Glutamatergic neuron (in vitro differentiated cells): Measurements from ENCODE around the gene GPR75. TPM values are rescaled to one million over a fixed set of nuclear protein-coding genes. Genes with fewer than 3 reads are reported as not detected.

Experiments
- DNase-seq: peaks from one replicate; pipeline ENCODE4 v3.0.0; 2022
- H3K27ac Mint-ChIP-seq: one replicate; pipeline ENCODE4 v1.8.0; 2020; ENCODE audit warnings: mild to moderate bottlenecking, mixed read lengths, inconsistent platforms; ENCODE audit not compliant: unreplicated experiment
- H3K27me3 Mint-ChIP-seq: one replicate; pipeline ENCODE4 v1.8.0; 2020; ENCODE audit warnings: mild to moderate bottlenecking, moderate library complexity, mixed read lengths, inconsistent platforms; ENCODE audit not compliant: unreplicated experiment
- H3K36me3 Mint-ChIP-seq: one replicate; pipeline ENCODE4 v1.8.0; 2020; ENCODE audit warnings: mild to moderate bottlenecking, mixed read lengths, inconsistent platforms; ENCODE audit not compliant: unreplicated experiment
- H3K4me1 Mint-ChIP-seq: one replicate; pipeline ENCODE4 v1.8.0; 2020; ENCODE audit warnings: mild to moderate bottlenecking, low read depth, mixed read lengths, inconsistent platforms; ENCODE audit not compliant: unreplicated experiment
- H3K4me3 Mint-ChIP-seq: one replicate; pipeline ENCODE4 v1.8.0; 2020; ENCODE audit warnings: mild to moderate bottlenecking, mixed read lengths, inconsistent platforms; ENCODE audit not compliant: unreplicated experiment
- H3K9me3 Mint-ChIP-seq: one replicate; pipeline ENCODE4 v1.8.0; 2020; ENCODE audit warnings: mild to moderate bottlenecking, moderate library complexity, mixed read lengths, inconsistent platforms; ENCODE audit not compliant: unreplicated experiment
- total RNA-seq: library from RNA; stranded (reverse); fragmentation: NEBNext Ultra II Directional; extraction: Animal tissue kit (Norgen Biotek cat#: 25700); gene quantifications from one replicate; pipeline ENCODE4 v1.2.1, GENCODE V29; 2021; ENCODE audit not compliant: unreplicated experiment
- TF ChIP-seq, protein P1 (sequence below): fragments of 200-600 bp; sonication (generic); IDR thresholded peaks from one replicate; pipeline ENCODE4 v1.5.0; 2021; ENCODE audit not compliant: partially characterized antibody, unreplicated experiment

GPR75 gene
- total RNA-seq, 1 donor from 2014 or later = 5.6 TPM

DNA sequence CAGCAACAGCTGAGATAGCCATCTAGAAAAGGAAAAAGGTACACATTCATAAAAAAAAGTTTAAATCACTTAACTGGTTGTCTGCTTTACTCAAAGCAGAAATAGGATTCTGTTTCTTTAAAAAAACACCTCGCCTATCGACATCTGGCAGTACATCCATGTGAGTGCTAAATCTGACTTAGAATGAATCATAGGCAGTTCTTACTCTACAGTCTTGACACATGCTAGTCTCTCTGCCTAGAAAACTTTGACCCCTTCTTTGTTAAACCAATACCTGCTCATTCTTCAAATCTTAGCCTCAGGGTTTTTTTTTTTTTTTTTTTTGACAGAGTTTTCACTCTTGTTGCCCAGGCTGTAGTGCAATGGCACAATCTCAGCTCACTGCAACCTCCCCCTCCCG, 37.1 kb upstream of the GPR75 start:
- Mint-ChIP-seq H3K36me3 (peaks cover 8% of the 10 kb centered on the region), H3K27ac (no peak overlapping the region), H3K9me3 (peaks cover 2% of the 10 kb centered on the region)

DNA sequence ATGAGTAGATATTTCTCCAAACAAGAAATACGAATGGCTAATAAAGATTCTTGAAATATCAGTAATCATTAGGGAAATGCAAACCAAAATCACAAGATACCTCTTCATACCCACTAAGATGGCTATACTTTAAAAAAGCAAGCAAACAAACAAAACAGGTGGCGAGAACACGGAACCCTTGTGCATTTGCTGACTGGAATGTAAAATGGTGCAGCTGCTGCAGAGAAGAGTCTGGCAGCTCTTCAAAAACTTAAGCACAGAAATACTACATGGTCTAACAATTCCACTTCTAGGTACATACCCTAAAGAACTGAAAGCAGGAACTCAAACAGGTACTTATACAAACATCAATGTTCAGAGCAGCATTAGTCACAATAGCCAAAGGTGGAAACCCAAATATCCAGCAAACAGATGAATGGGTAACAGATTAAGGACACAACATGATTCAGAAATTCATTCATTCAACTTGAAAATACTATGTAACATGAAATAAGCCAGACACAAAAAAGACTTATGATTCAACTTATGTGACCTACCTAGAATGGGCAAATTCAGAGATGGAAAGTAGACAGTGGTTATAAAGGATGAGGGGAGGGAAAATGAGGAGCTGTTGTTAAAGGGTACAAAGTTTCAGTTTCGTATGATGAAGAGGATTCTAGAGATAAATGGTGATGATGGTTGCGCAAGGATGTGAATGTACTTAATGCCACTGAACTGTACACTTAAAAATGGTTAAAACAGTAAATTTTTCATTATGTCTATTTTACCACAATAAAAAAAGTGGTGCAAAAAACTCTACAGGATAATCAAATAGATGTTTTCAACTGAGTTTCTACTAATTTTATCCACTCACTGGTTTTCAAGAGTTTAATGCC, 26.9 kb upstream of the GPR75 start:
- DNase-seq = no peak
- H3K27ac Mint-ChIP-seq = no peak overlapping the region
- H3K4me3 Mint-ChIP-seq = no peak overlapping the region
- TF ChIP-seq, protein P1, sequence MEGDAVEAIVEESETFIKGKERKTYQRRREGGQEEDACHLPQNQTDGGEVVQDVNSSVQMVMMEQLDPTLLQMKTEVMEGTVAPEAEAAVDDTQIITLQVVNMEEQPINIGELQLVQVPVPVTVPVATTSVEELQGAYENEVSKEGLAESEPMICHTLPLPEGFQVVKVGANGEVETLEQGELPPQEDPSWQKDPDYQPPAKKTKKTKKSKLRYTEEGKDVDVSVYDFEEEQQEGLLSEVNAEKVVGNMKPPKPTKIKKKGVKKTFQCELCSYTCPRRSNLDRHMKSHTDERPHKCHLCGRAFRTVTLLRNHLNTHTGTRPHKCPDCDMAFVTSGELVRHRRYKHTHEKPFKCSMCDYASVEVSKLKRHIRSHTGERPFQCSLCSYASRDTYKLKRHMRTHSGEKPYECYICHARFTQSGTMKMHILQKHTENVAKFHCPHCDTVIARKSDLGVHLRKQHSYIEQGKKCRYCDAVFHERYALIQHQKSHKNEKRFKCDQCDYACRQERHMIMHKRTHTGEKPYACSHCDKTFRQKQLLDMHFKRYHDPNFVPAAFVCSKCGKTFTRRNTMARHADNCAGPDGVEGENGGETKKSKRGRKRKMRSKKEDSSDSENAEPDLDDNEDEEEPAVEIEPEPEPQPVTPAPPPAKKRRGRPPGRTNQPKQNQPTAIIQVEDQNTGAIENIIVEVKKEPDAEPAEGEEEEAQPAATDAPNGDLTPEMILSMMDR = no peak
- no peaks in the 10 kb centered on the region for H3K36me3 Mint-ChIP-seq
- H3K4me1 Mint-ChIP-seq = no peaks in the 10 kb centered on the region
- H3K9me3 Mint-ChIP-seq = peaks cover 1% of the 10 kb centered on the region
- H3K27me3 Mint-ChIP-seq = no peaks in the 10 kb centered on the region

More for the DNA sequence above, 37.1 kb upstream of the GPR75 start:
- H3K27me3 Mint-ChIP-seq = peaks cover 3% of the 10 kb centered on the region
- H3K4me1 Mint-ChIP-seq = no peaks in the 10 kb centered on the region
- H3K4me3 Mint-ChIP-seq = no peak overlapping the region
- no peak for DNase-seq
- TF ChIP-seq, protein P1 = no peak

DNA sequence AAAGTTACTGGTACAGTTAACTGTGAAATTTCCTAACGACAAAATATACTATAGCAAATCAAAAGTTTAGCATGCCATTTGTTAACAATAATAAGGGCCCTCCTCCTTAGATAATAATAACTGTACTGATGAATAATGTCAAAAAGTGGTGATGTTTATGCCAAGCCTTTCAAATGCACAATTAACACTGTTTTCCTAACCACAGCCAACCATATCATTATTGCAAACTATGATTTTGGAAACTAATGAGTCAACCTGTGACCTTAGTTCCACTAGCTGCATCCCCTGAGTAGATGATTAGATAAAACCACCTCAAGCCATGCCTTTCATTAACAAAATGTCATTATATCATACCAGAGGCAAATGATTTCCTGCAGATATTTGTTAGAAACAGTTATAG, 25.1 kb upstream of the GPR75 start:
- TF ChIP-seq, protein P1 = no peak
- H3K4me1 Mint-ChIP-seq = no peaks in the 10 kb centered on the region

DNA sequence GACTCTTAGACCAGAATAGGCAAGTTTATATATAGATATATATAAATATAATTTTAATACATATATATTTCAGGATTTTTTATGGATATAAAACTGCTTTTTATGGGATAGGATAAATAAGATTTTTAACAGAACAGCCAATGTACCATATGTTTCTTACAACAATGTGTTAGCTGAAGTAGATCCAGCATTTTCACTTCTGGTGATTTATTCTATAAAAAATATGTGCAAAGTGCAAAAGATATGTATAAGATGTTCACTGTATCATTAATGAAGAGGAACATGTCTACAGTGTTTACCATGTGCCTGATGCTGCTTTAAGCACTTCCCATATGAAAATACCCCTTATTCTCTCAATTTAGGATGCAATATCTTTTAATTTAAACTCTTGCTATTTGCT, 22.2 kb upstream of the GPR75 start:
- Mint-ChIP-seq H3K4me1 (no peaks in the 10 kb centered on the region), H3K9me3 (no peaks in the 10 kb centered on the region), H3K4me3 (no peak overlapping the region), H3K36me3 (peaks cover 9% of the 10 kb centered on the region), H3K27ac (no peak overlapping the region), H3K27me3 (no peaks in the 10 kb centered on the region)
- TF ChIP-seq, protein P1 = no peak
- no peak for DNase-seq

More for the DNA sequence above, 25.1 kb upstream of the GPR75 start:
- H3K9me3 Mint-ChIP-seq = peaks cover 1% of the 10 kb centered on the region
- H3K27me3 Mint-ChIP-seq = no peaks in the 10 kb centered on the region
- H3K36me3 Mint-ChIP-seq = no peaks in the 10 kb centered on the region
- H3K4me3 Mint-ChIP-seq = no peak overlapping the region
- no peak for DNase-seq
- H3K27ac Mint-ChIP-seq = no peak overlapping the region

DNA sequence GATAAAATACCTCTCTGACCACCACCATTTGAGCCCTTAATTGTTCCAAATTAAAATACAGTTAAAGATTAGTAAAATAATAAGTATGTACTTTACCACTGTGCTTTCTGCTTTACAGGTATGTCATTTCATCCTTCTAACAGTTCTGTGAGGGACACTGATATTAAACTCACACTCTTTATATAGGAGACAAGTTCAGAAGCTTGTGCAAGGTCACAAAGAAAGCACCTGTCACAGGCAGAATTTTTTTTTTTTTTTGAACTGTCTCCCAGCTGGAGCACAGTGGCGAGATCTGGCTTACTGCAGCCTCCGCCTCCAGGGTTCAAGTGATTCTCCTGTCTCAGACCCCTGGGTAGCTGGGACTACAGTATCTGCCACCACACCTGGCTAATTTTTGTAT, 21.6 kb upstream of the GPR75 start:
- H3K4me3 Mint-ChIP-seq = no peak overlapping the region
- TF ChIP-seq, protein P1 = no peak
- peaks cover 9% of the 10 kb centered on the region for H3K36me3 Mint-ChIP-seq
- H3K9me3 Mint-ChIP-seq = no peaks in the 10 kb centered on the region
- no peak for DNase-seq
- no peak overlapping the region for H3K27ac Mint-ChIP-seq
- H3K27me3 Mint-ChIP-seq = no peaks in the 10 kb centered on the region
- H3K4me1 Mint-ChIP-seq = no peaks in the 10 kb centered on the region
